H1 (cell line): ENCODE results near the gene GRAMD4. TPM values are rescaled to one million over a fixed set of nuclear protein-coding genes. Genes with fewer than 3 reads are reported as not detected.

Experiments used
- CTCF ChIA-PET: fragments of 300-600 bp; sonication (Branson Sonifier 250); formaldehyde crosslinking; loops from one replicate; lab custom pipeline; 2021; ENCODE audit not compliant: partially characterized antibody; lab: Charles Lee
- POLR2A ChIA-PET: fragments of 300-600 bp; sonication (Branson Sonifier 250); formaldehyde crosslinking; loops from one replicate; lab custom pipeline; 2021; ENCODE audit warnings: inconsistent platforms; ENCODE audit not compliant: partially characterized antibody; lab: Charles Lee
- DNase-seq, 2 experiments: peaks; one replicate each; pipeline versions ENCODE4 v3.0.0 to v3.0.0-alpha.2; 2010 to 2022; ENCODE audit warnings: low spot score in 2 of 2, low read depth in 1 of 2, mixed read lengths in 1 of 2
- FAIRE-seq: peaks from 2 replicates; lab custom pipeline; 2011; peaks lifted over from hg19 to GRCh38; lab: Jason Lieb, UNC
- H2AFZ ChIP-seq: 2 replicates; pipeline ENCODE4 v1.8.1; 2012; ENCODE audit warnings: low read length, inconsistent platforms
- H2AK5ac ChIP-seq: 2 replicates; pipeline ENCODE4 v1.6.1; 2013; ENCODE audit warnings: low read depth, low read length
- H2BK120ac ChIP-seq: replicated peaks from 2 replicates; pipeline ENCODE3; 2013; ENCODE audit warnings: low read depth, low read length, inconsistent platforms
- H2BK12ac ChIP-seq: 2 replicates; pipeline ENCODE4 v1.6.1; 2013; ENCODE audit warnings: low read depth, low read length
- H2BK15ac ChIP-seq: 2 replicates; pipeline ENCODE4 v1.6.1; 2013; ENCODE audit warnings: low read length
- H2BK20ac ChIP-seq: 2 replicates; pipeline ENCODE4 v1.6.1; 2013; ENCODE audit warnings: low read length
- H2BK5ac ChIP-seq: 2 replicates; pipeline ENCODE4 v1.6.1; 2013; ENCODE audit warnings: low read depth, low read length
- H3K14ac ChIP-seq: 2 replicates; pipeline ENCODE4 v1.6.1; 2013; ENCODE audit warnings: inconsistent platforms; ENCODE audit not compliant: insufficient read length
- H3K18ac ChIP-seq: 2 replicates; pipeline ENCODE4 v1.6.1; 2013; ENCODE audit warnings: low read length; ENCODE audit errors: extremely low read depth
- H3K23ac ChIP-seq: 2 replicates; pipeline ENCODE4 v1.6.1; 2013; ENCODE audit warnings: inconsistent platforms; ENCODE audit not compliant: insufficient read length
- H3K23me2 ChIP-seq: 2 replicates; pipeline ENCODE4 v1.6.1; 2013; ENCODE audit warnings: low read depth, low read length
- H3K27ac ChIP-seq: 2 replicates; pipeline ENCODE4 v1.6.1; 2011; ENCODE audit warnings: low read depth, low read length, inconsistent platforms
- H3K27me3 ChIP-seq, 4 experiments: replicated peaks in 1 of 4; 1 replicate in 1 of 4; 2 replicates in 3 of 4; pipeline versions ENCODE4 v1.6.1 to v1.8.1; 2011 to 2013; ENCODE audit warnings: low read length in 3 of 4, mild to moderate bottlenecking in 3 of 4, inconsistent platforms in 2 of 4, mixed read lengths in 2 of 4, moderate library complexity in 1 of 4; ENCODE audit not compliant: control insufficient read depth in 3 of 4, insufficient read depth in 3 of 4; ENCODE audit errors: extremely low read depth in 1 of 4
- H3K36me3 ChIP-seq, 4 experiments: 2 replicates each; pipeline versions ENCODE4 v1.6.1 to v1.8.1; 2011 to 2013; ENCODE audit warnings: mild to moderate bottlenecking in 4 of 4, low read length in 3 of 4, moderate library complexity in 2 of 4, control low read depth in 1 of 4, inconsistent platforms in 1 of 4; ENCODE audit not compliant: insufficient read depth in 4 of 4, control insufficient read depth in 2 of 4
- H3K4ac ChIP-seq: replicated peaks from 2 replicates; pipeline ENCODE3; 2013; ENCODE audit warnings: low read length, low read depth, mixed read lengths, inconsistent platforms; ENCODE audit not compliant: insufficient read length
- H3K4me1 ChIP-seq, 4 experiments: replicated peaks in 1 of 4; 1 replicate in 1 of 4; 2 replicates in 3 of 4; pipeline versions ENCODE4 v1.6.1 to v1.8.1; 2011 to 2013; ENCODE audit warnings: low read length in 3 of 4, inconsistent platforms in 2 of 4, mixed read lengths in 1 of 4; ENCODE audit not compliant: insufficient read depth in 4 of 4, control insufficient read depth in 3 of 4
- H3K4me2 ChIP-seq, 2 experiments: 2 replicates each; pipeline versions ENCODE4 v1.6.1 to v1.8.1; 2011 to 2013; ENCODE audit warnings: low read depth in 2 of 2, low read length in 2 of 2, control low read depth in 1 of 2, inconsistent platforms in 1 of 2, mild to moderate bottlenecking in 1 of 2; ENCODE audit not compliant: insufficient read depth in 1 of 2
- H3K4me3 ChIP-seq, 4 experiments: fragments of 200-600, 300-600 bp in 1 of 4; sonication (generic), shearing (Covaris generic), sonication (Bioruptor Twin) in 1 of 4; 2 replicates each; pipeline versions ENCODE4 v1.5.1 to v1.8.1; 2011 to 2016; ENCODE audit warnings: low read length in 4 of 4, low read depth in 3 of 4, control low read depth in 2 of 4, inconsistent platforms in 2 of 4, mild to moderate bottlenecking in 2 of 4, mixed read lengths in 1 of 4, moderate library complexity in 1 of 4; ENCODE audit not compliant: insufficient read depth in 2 of 4; ENCODE audit errors: extremely low read depth in 1 of 4
- H3K56ac ChIP-seq: replicated peaks from 2 replicates; pipeline ENCODE3; 2013; ENCODE audit warnings: low read depth, mild to moderate bottlenecking, mixed read lengths, low read length, inconsistent platforms; ENCODE audit not compliant: insufficient read length
- H3K79me1 ChIP-seq: 2 replicates; pipeline ENCODE4 v1.6.1; 2013; ENCODE audit warnings: low read depth, low read length, control low read depth
- H3K79me2 ChIP-seq, 2 experiments: 2 replicates each; pipeline versions ENCODE4 v1.6.1 to v1.8.1; 2012 to 2013; ENCODE audit warnings: low read length in 2 of 2, mild to moderate bottlenecking in 2 of 2, inconsistent platforms in 1 of 2; ENCODE audit not compliant: insufficient read depth in 2 of 2, control insufficient read depth in 1 of 2
- H3K9ac ChIP-seq, 4 experiments: replicated peaks in 1 of 4; 1 replicate in 1 of 4; 2 replicates in 3 of 4; pipeline versions ENCODE4 v1.6.1 to v1.8.1; 2011 to 2013; ENCODE audit warnings: low read depth in 3 of 4, low read length in 3 of 4, control low read depth in 2 of 4, mild to moderate bottlenecking in 2 of 4, moderate library complexity in 2 of 4, inconsistent platforms in 1 of 4; ENCODE audit errors: extremely low read depth in 1 of 4
- H3K9me3 ChIP-seq, 2 experiments: 2 replicates each; pipeline versions ENCODE4 v1.6.1 to v1.8.1; 2012 to 2013; ENCODE audit warnings: mild to moderate bottlenecking in 2 of 2, moderate library complexity in 2 of 2, control low read depth in 1 of 2, inconsistent platforms in 1 of 2, low read depth in 1 of 2, low read length in 1 of 2, mixed read lengths in 1 of 2; ENCODE audit not compliant: insufficient read depth in 2 of 2
- H4K20me1 ChIP-seq, 2 experiments: replicated peaks in 1 of 2; 2 replicates each; pipeline versions ENCODE3 to v1.8.1; 2011 to 2013; ENCODE audit warnings: inconsistent platforms in 2 of 2, low read length in 2 of 2, mild to moderate bottlenecking in 1 of 2; ENCODE audit not compliant: insufficient read depth in 2 of 2, control insufficient read depth in 1 of 2
- H4K5ac ChIP-seq: 2 replicates; pipeline ENCODE4 v1.6.1; 2013; ENCODE audit warnings: low read length, low read depth, mixed read lengths, inconsistent platforms; ENCODE audit not compliant: insufficient read length
- H4K8ac ChIP-seq: 2 replicates; pipeline ENCODE4 v1.8.0; 2013; ENCODE audit warnings: mild to moderate bottlenecking, moderate library complexity, low read length, inconsistent platforms; ENCODE audit not compliant: insufficient read depth; ENCODE audit errors: extremely low read depth
- H4K91ac ChIP-seq: replicated peaks from 2 replicates; pipeline ENCODE3; 2013; ENCODE audit warnings: low read length, mixed read lengths, inconsistent platforms; ENCODE audit not compliant: insufficient read length
- ASH2L ChIP-seq: fragments of 200-600, 300-600 bp; sonication (generic); IDR thresholded peaks from one replicate; pipeline ENCODE4 v1.7.1; 2017; ENCODE audit warnings: low read length
- CHD1 ChIP-seq: IDR thresholded peaks from 2 replicates; pipeline ENCODE4 v1.6.1; 2012; ENCODE audit warnings: low read depth, low read length, improper control_type of control experiment
- CHD2 ChIP-seq: IDR thresholded peaks from 2 replicates; pipeline ENCODE4 v1.6.1; 2012; ENCODE audit warnings: low read length, improper control_type of control experiment
- CTBP2 ChIP-seq: IDR thresholded peaks from 2 replicates; pipeline ENCODE4 v1.7.0; 2011; ENCODE audit warnings: borderline replicate concordance, mild to moderate bottlenecking, moderate library complexity, mixed read lengths, low read length; ENCODE audit not compliant: insufficient read depth, insufficient read length
- EGR1 ChIP-seq: IDR thresholded peaks from 2 replicates; pipeline ENCODE4 v1.6.1; 2011; ENCODE audit warnings: low read depth, low read length, borderline replicate concordance
- EP300 ChIP-seq, 2 experiments: IDR thresholded peaks; 1 replicate in 1 of 2; 2 replicates in 1 of 2; pipeline ENCODE4 v1.6.1; 2011 to 2012; ENCODE audit warnings: low read depth in 2 of 2, low read length in 2 of 2, mild to moderate bottlenecking in 2 of 2, borderline replicate concordance in 1 of 2, inconsistent platforms in 1 of 2, moderate library complexity in 1 of 2
- GTF2F1 ChIP-seq: IDR thresholded peaks from 2 replicates; pipeline ENCODE4 v1.6.1; 2012; ENCODE audit warnings: low read depth, low read length, improper control_type of control experiment, borderline replicate concordance
- PHF8 ChIP-seq: fragments of 200-600 bp; sonication (generic); conservative IDR thresholded peaks from 2 replicates; pipeline ENCODE4 v1.7.1; 2012; ENCODE audit warnings: low read depth, mild to moderate bottlenecking, inconsistent platforms, low read length, moderate library complexity
- SIN3A ChIP-seq, 2 experiments: IDR thresholded peaks in 1 of 2; conservative IDR thresholded peaks in 1 of 2; 2 replicates each; pipeline ENCODE4 v1.6.1; 2011 to 2012; ENCODE audit warnings: low read length in 2 of 2, improper control_type of control experiment in 1 of 2, low read depth in 1 of 2, mild to moderate bottlenecking in 1 of 2
- SIX5 ChIP-seq: IDR thresholded peaks from 2 replicates; pipeline ENCODE4 v1.6.1; 2011; ENCODE audit warnings: mild to moderate bottlenecking, low read depth, low read length
- SRF ChIP-seq: IDR thresholded peaks from 2 replicates; pipeline ENCODE4 v1.6.1; 2011; ENCODE audit warnings: mild to moderate bottlenecking, low read depth, low read length, moderate library complexity
- YY1 ChIP-seq: IDR thresholded peaks from 2 replicates; pipeline ENCODE4 v1.6.1; 2011; ENCODE audit warnings: low read depth, mild to moderate bottlenecking, low read length
- WGBS, 2 experiments: shearing (Covaris generic) in 1 of 2; methylation state at CpG; one replicate each; pipeline versions ENCODE4 v1.1.6 to v1.1.7; 2013 to 2015; ENCODE audit warnings: low lambda C conversion rate in 2 of 2, mixed read lengths in 2 of 2, inconsistent platforms in 1 of 2, low coverage in 1 of 2, missing lambda C conversion rate in 1 of 2; ENCODE audit not compliant: insufficient replicate concordance in 2 of 2, insufficient coverage in 1 of 2, insufficient read length in 1 of 2; ENCODE audit errors: extremely low coverage in 1 of 2, missing lambda C conversion rate in 1 of 2; 5-methylcytosine and 5-hydroxymethylcytosine counted together
- polyA plus RNA-seq, 7 experiments: library from polyadenylated mRNA; depleted of rRNA in 3 of 7; stranded (reverse) in 5 of 7; unstranded in 2 of 7; fragments of >200 nt in 5 of 7; fragments of 200-250 nt in 2 of 7; gene quantifications; 1 replicate in 5 of 7; 2 replicates in 1 of 7; 4 replicates in 1 of 7; pipeline versions ENCODE4 v1.2.1 to v1.2.3, GENCODE V29; 2011 to 2013; ENCODE audit warnings: missing spikeins in 2 of 7, mixed read lengths in 2 of 7
- total RNA-seq: library from RNA; stranded (reverse); fragmentation: NEBNext Ultra II Directional; extraction: Animal tissue kit (Norgen Biotek cat#: 25700); gene quantifications from 2 replicates; pipeline ENCODE4 v1.2.1, GENCODE V29; 2021

The GRAMD4 gene
- total and polyA plus RNA-seq, 2 of the 8 experiments (the other 6 are each of a cell fraction or from before 2014, with no cell fraction given) = 7.9 to 25.6 TPM

DNA sequence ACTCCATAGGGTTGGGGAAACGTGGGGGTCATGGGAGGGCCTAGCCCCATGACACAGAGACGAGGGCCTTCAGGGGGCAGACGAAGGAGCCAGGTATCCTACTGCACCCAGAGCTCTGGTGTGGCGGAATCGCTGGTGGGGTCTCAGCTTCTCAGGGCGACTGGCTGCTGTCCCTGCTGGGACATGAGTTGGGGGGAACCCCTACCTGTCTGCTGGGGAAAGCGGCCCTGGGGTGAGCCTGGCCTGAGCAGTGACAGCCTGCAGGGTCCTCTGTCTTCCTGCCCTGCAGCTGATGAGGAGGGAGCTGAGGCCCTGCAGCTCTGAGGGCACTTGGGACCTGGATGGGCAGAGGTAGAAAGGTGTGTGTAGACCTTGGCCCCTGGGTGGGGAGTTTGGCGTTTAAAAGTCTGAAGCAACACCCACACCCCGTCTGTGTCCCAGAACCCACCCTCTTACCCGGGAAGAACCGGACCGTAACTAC, 33.6 kb upstream of the GRAMD4 start:
- Histone ChIP-seq H3K4me3 (no peak overlapping the region), H2AK5ac (0 out of 2 replicates have a peak overlapping the region, but pooled peaks have one; percentile 4), H3K18ac (no peak overlapping the region), H4K8ac (peak overlapping the region; percentile 71; the same call in 1 of the 2 replicates), H3K79me1 (peaks cover 6% of the 10 kb centered on the region), H3K4me2 (no peak overlapping the region), H4K91ac (no peak overlapping the region), H3K9me3 (no peaks in the 10 kb centered on the region), H3K4ac (no peak overlapping the region), H3K27me3 (no peaks in the 10 kb centered on the region), H4K20me1 (peaks cover 1 to 21% of the 10 kb centered on the region in 2 experiments), H3K56ac (no peak overlapping the region), H3K4me1 (peaks cover 0 to 30% (median 18%) of the 10 kb centered on the region in 4 experiments; a peak in 6 of 7 replicates), H3K23ac (no peak overlapping the region), H2BK15ac (no peak overlapping the region), H2AFZ (no peak overlapping the region), H3K14ac (no peak overlapping the region), H3K27ac (no peak overlapping the region), H2BK20ac (no peak overlapping the region), H2BK120ac (no peak overlapping the region), H3K9ac (no peak overlapping the region), H3K36me3 (no peaks in the 10 kb centered on the region), H3K79me2 (peaks cover 0 to under 1% of the 10 kb centered on the region in 2 experiments; a peak in 1 of 4 replicates), H2BK12ac (no peak overlapping the region), H2BK5ac (no peak overlapping the region), H4K5ac (no peak overlapping the region), H3K23me2 (0 out of 2 replicates have a peak, but pooled peaks cover 1% of the 10 kb centered on the region)
- no peak for FAIRE-seq
- 83% methylated on average over 9 of the region's 12 CpGs; no CpG with 5 or more reads in 1 of the 2 experiments for WGBS, 2 experiments
- POLR2A ChIA-PET = interaction anchor here (1.1 kb wide), 1 partner anchor 12 kb away, joined by 3 read pairs; no protein-coding TSS in a partner anchor
- DNase-seq = no peak
- CTCF ChIA-PET = interaction anchor here (1.3 to 1.9 kb wide), 4 partner anchors 22 to 240 kb away, joined by 4 to 5 read pairs (median 4); no protein-coding TSS in a partner anchor
- no peak for TF ChIP-seq ASH2L
- no peak for TF ChIP-seq EGR1
- TF ChIP-seq CHD2 = no peak
- TF ChIP-seq SIN3A (conservative IDR thresholded peaks at IDR 0.05 in 1 of 2, IDR thresholded peaks at IDR 0.05 in 1 of 2; ENCODE audit: low read depth in 1 of 2, low read length in 2 of 2) = no peak
- no peak for TF ChIP-seq SRF
- no peak for TF ChIP-seq CHD1
- no peak for TF ChIP-seq GTF2F1
- no peak for TF ChIP-seq EP300 (IDR thresholded peaks at IDR 0.05; ENCODE audit: borderline replicate concordance in 1 of 2, low read depth in 2 of 2, low read length in 2 of 2)
- TF ChIP-seq CTBP2 = no peak
- TF ChIP-seq YY1 = no peak
- no peak for TF ChIP-seq SIX5
- TF ChIP-seq PHF8 = no peak
